ENCODE data around the gene TOLLIP.

The TOLLIP gene

GRCh38 chr11:1283091-1283511 lies 26.3 kb downstream of the TOLLIP start:
- TF ChIP-seq GLIS3 (CRISPR knock-in tag; IDR thresholded peaks at IDR 0.05) (no peak), POU6F1 (CRISPR knock-in tag; IDR thresholded peaks at IDR 0.05; ENCODE audit: borderline replicate concordance, low read depth) (no peak), ZNF565 (CRISPR knock-in tag; conservative IDR thresholded peaks at IDR 0.05; ENCODE audit: low read depth) (no peak), ISL1 (CRISPR knock-in tag; IDR thresholded peaks at IDR 0.05) (no peak), CSDC2 (CRISPR knock-in tag; IDR thresholded peaks at IDR 0.05) (no peak), ESRRG (CRISPR knock-in tag; IDR thresholded peaks at IDR 0.05) (no peak), ZC3H10 (CRISPR knock-in tag; IDR thresholded peaks at IDR 0.05) (no peak), RARB (CRISPR knock-in tag; IDR thresholded peaks at IDR 0.05) (no peak)
- TF ChIP-seq, protein P1, sequence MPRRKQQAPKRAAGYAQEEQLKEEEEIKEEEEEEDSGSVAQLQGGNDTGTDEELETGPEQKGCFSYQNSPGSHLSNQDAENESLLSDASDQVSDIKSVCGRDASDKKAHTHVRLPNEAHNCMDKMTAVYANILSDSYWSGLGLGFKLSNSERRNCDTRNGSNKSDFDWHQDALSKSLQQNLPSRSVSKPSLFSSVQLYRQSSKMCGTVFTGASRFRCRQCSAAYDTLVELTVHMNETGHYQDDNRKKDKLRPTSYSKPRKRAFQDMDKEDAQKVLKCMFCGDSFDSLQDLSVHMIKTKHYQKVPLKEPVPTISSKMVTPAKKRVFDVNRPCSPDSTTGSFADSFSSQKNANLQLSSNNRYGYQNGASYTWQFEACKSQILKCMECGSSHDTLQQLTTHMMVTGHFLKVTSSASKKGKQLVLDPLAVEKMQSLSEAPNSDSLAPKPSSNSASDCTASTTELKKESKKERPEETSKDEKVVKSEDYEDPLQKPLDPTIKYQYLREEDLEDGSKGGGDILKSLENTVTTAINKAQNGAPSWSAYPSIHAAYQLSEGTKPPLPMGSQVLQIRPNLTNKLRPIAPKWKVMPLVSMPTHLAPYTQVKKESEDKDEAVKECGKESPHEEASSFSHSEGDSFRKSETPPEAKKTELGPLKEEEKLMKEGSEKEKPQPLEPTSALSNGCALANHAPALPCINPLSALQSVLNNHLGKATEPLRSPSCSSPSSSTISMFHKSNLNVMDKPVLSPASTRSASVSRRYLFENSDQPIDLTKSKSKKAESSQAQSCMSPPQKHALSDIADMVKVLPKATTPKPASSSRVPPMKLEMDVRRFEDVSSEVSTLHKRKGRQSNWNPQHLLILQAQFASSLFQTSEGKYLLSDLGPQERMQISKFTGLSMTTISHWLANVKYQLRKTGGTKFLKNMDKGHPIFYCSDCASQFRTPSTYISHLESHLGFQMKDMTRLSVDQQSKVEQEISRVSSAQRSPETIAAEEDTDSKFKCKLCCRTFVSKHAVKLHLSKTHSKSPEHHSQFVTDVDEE (CRISPR knock-in tag; IDR thresholded peaks at IDR 0.05): no peak
- no peak for ATAC-seq

DNA sequence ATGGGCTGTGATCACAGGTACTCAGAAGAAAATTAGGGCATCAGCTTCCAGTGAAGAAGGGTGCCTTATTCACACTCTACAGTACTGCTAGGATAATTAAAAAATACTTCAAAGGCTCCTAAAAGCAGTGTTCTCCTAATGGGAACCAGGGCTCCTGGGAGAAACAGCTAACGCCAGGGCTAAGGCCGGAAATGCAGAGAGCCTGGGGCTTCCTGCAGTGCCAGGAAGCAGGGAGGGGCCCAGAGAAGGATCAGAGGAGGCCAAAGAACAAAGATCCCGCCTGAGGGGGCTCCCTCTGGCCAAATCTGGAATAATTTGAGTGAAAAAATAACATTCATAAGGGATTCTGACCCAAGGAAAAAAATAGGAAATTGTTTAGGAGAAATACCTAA lies 27.5 kb downstream of the TOLLIP start:
- no peak for TF ChIP-seq BACH2 (CRISPR knock-in tag; IDR thresholded peaks at IDR 0.05; ENCODE audit: borderline replicate concordance)
- TF ChIP-seq ESRRG (CRISPR knock-in tag; IDR thresholded peaks at IDR 0.05): no peak
- TF ChIP-seq ISL1 (CRISPR knock-in tag; IDR thresholded peaks at IDR 0.05): no peak
- TF ChIP-seq, protein P1 (CRISPR knock-in tag; IDR thresholded peaks at IDR 0.05): no peak
- TF ChIP-seq CSRNP3 (CRISPR knock-in tag; IDR thresholded peaks at IDR 0.05): no peak
- TF ChIP-seq ARNTL (CRISPR knock-in tag; IDR thresholded peaks at IDR 0.05; ENCODE audit: borderline replicate concordance, low read depth): no peak
- TF ChIP-seq PATZ1 (CRISPR knock-in tag; IDR thresholded peaks at IDR 0.05; ENCODE audit: borderline replicate concordance): no peak
- TF ChIP-seq GLIS3 (CRISPR knock-in tag; IDR thresholded peaks at IDR 0.05): no peak
- TF ChIP-seq CSDC2 (CRISPR knock-in tag; IDR thresholded peaks at IDR 0.05): no peak
- TF ChIP-seq ZFP3 (CRISPR knock-in tag; IDR thresholded peaks at IDR 0.05): no peak
- TF ChIP-seq TCF4 (CRISPR knock-in tag; IDR thresholded peaks at IDR 0.05; ENCODE audit: borderline replicate concordance): no peak
- no peak for TF ChIP-seq ZC3H10 (CRISPR knock-in tag; IDR thresholded peaks at IDR 0.05)
- no peak for TF ChIP-seq TOX (CRISPR knock-in tag; IDR thresholded peaks at IDR 0.05; ENCODE audit: borderline replicate concordance)
- TF ChIP-seq POU6F1 (CRISPR knock-in tag; IDR thresholded peaks at IDR 0.05; ENCODE audit: borderline replicate concordance, low read depth): no peak
- TF ChIP-seq ZNF565 (CRISPR knock-in tag; conservative IDR thresholded peaks at IDR 0.05; ENCODE audit: low read depth): no peak
- no peak for TF ChIP-seq ZFP30 (CRISPR knock-in tag; IDR thresholded peaks at IDR 0.05)
- no peak for TF ChIP-seq SNAI2 (CRISPR knock-in tag; IDR thresholded peaks at IDR 0.05)
- TF ChIP-seq PPARA (CRISPR knock-in tag; IDR thresholded peaks at IDR 0.05; ENCODE audit: borderline replicate concordance): no peak
- ATAC-seq: no peak
